H1 (cell line): ENCODE results near the gene IL1RAPL1. TPM values are rescaled to one million over a fixed set of nuclear protein-coding genes. Genes with fewer than 3 reads are reported as not detected.
A peak's percentile ranks its signal among the peaks of the same experiment; 100 is the strongest.

Experiments
- ATF2 ChIP-seq: IDR thresholded peaks from 2 replicates; pipeline ENCODE4 v1.6.1; 2012; ENCODE audit warnings: low read length, inconsistent platforms
- CBX8 ChIP-seq: fragments of 300-800, 300-1000 bp; sonication (generic); IDR thresholded peaks from 2 replicates; pipeline ENCODE4 v1.7.1; 2016; ENCODE audit warnings: low read depth, low read length, borderline replicate concordance
- CHD7 ChIP-seq: fragments of 300-600 bp; sonication (generic); IDR thresholded peaks from 2 replicates; pipeline ENCODE4 v1.7.1; 2012; ENCODE audit warnings: low read length, moderate library complexity, mild to moderate bottlenecking, inconsistent platforms; ENCODE audit not compliant: insufficient replicate concordance
- EP300 ChIP-seq, 2 experiments: IDR thresholded peaks; 1 replicate in 1 of 2; 2 replicates in 1 of 2; pipeline ENCODE4 v1.6.1; 2011 to 2012; ENCODE audit warnings: low read depth in 2 of 2, low read length in 2 of 2, mild to moderate bottlenecking in 2 of 2, borderline replicate concordance in 1 of 2, inconsistent platforms in 1 of 2, moderate library complexity in 1 of 2
- RFX5 ChIP-seq: IDR thresholded peaks from 2 replicates; pipeline ENCODE4 v1.6.1; 2011; ENCODE audit warnings: low read depth, low read length, improper control_type of control experiment, borderline replicate concordance
- TEAD4 ChIP-seq: IDR thresholded peaks from 2 replicates; pipeline ENCODE4 v1.6.1; 2012; ENCODE audit warnings: low read depth, low read length, inconsistent platforms, mixed read lengths
- USF2 ChIP-seq: IDR thresholded peaks from 2 replicates; pipeline ENCODE4 v1.6.1; 2011; ENCODE audit warnings: low read length, improper control_type of control experiment
- ZNF274 ChIP-seq: IDR thresholded peaks from 2 replicates; pipeline ENCODE4 v1.7.0; 2012; ENCODE audit warnings: low read length, borderline replicate concordance; ENCODE audit errors: extremely low read depth
- polyA plus RNA-seq, 7 experiments: library from polyadenylated mRNA; depleted of rRNA in 3 of 7; stranded (reverse) in 5 of 7; unstranded in 2 of 7; fragments of >200 nt in 5 of 7; fragments of 200-250 nt in 2 of 7; gene quantifications; 1 replicate in 5 of 7; 2 replicates in 1 of 7; 4 replicates in 1 of 7; pipeline versions ENCODE4 v1.2.1 to v1.2.3, GENCODE V29; 2011 to 2013; ENCODE audit warnings: missing spikeins in 2 of 7, mixed read lengths in 2 of 7
- total RNA-seq: library from RNA; stranded (reverse); fragmentation: NEBNext Ultra II Directional; extraction: Animal tissue kit (Norgen Biotek cat#: 25700); gene quantifications from 2 replicates; pipeline ENCODE4 v1.2.1, GENCODE V29; 2021

IL1RAPL1 gene
- total and polyA plus RNA-seq, 2 of the 8 experiments (the other 6 are each of a cell fraction or from before 2014, with no cell fraction given) = 0.11 to 0.35 TPM

- TF ChIP-seq CHD7 (peak; percentile 75), ZNF274 (peak; percentile 62), EP300 (IDR thresholded peaks at IDR 0.05; ENCODE audit: borderline replicate concordance in 1 of 2, low read depth in 2 of 2, low read length in 2 of 2) (peak in 1 of 2 experiments; percentile 85; a peak in 1 of 3 replicates), USF2 (no peak), CBX8 (no peak), TEAD4 (peak; percentile 84), ATF2 (no peak), RFX5 (no peak)
These were observed 638.4 kb downstream of the IL1RAPL1 start (continued) for GRCh38 chrX:29225670-29226069.
